Measurements from ENCODE around the gene PDE6C. TPM values are rescaled to one million over a fixed set of nuclear protein-coding genes. Genes with fewer than 3 reads are reported as not detected.

The PDE6C gene
- total RNA-seq, 1 donor from 2014 or later: not detected

DNA sequence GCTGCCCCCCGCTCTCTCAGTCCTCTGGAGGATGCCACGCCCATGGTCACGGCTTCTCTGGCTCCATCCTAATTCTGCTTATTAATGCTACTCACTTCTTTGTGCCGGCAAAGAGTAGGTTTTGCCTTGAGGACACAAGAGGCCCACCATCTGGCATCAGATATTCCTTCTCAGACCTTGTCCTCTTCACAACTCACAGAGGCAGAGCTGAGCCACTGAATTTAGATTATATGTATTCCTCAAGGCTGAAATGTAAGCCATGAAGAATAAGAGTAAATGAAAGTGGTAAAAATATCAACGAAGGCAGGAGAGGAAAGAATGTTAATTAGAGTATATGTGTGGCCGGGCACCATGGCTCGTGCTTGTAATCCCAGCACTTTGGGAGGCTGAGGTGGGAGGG lies 17.8 kb upstream of the PDE6C start:
- peaks cover 13% of the 10 kb centered on the region for H3K4me1 Mint-ChIP-seq
- H3K36me3 Mint-ChIP-seq (ENCODE audit: low read depth): no peaks in the 10 kb centered on the region
- TF ChIP-seq, protein P1, sequence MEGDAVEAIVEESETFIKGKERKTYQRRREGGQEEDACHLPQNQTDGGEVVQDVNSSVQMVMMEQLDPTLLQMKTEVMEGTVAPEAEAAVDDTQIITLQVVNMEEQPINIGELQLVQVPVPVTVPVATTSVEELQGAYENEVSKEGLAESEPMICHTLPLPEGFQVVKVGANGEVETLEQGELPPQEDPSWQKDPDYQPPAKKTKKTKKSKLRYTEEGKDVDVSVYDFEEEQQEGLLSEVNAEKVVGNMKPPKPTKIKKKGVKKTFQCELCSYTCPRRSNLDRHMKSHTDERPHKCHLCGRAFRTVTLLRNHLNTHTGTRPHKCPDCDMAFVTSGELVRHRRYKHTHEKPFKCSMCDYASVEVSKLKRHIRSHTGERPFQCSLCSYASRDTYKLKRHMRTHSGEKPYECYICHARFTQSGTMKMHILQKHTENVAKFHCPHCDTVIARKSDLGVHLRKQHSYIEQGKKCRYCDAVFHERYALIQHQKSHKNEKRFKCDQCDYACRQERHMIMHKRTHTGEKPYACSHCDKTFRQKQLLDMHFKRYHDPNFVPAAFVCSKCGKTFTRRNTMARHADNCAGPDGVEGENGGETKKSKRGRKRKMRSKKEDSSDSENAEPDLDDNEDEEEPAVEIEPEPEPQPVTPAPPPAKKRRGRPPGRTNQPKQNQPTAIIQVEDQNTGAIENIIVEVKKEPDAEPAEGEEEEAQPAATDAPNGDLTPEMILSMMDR (conservative IDR thresholded peaks at IDR 0.05): no peak
- peaks cover 13% of the 10 kb centered on the region for H3K27me3 Mint-ChIP-seq (ENCODE audit: low read depth)
- no peak for DNase-seq (ENCODE audit: low read depth, low spot score)
- no peaks in the 10 kb centered on the region for H3K9me3 Mint-ChIP-seq
- no peak overlapping the region for H3K27ac Mint-ChIP-seq (ENCODE audit: unreplicated experiment)
- no peak overlapping the region for H3K4me3 Mint-ChIP-seq

GRCh38 chr10:93595378-93596161 lies 16.8 kb upstream of the PDE6C start:
- peak overlapping the region; percentile 63 for H3K27ac Mint-ChIP-seq (ENCODE audit: unreplicated experiment)
- no peak for DNase-seq (ENCODE audit: low read depth, low spot score)
- TF ChIP-seq, protein P1 (conservative IDR thresholded peaks at IDR 0.05): no peak
- H3K4me1 Mint-ChIP-seq: peaks cover 13% of the 10 kb centered on the region
- no peaks in the 10 kb centered on the region for H3K9me3 Mint-ChIP-seq
- H3K27me3 Mint-ChIP-seq (ENCODE audit: low read depth): peaks cover 24% of the 10 kb centered on the region
- no peak overlapping the region for H3K4me3 Mint-ChIP-seq
- H3K36me3 Mint-ChIP-seq (ENCODE audit: low read depth): no peaks in the 10 kb centered on the region

- no peak overlapping the region for H3K27ac Mint-ChIP-seq (ENCODE audit: unreplicated experiment)
- TF ChIP-seq, protein P1 (conservative IDR thresholded peaks at IDR 0.05): no peak
Measured at GRCh38 chr10:93596539-93596938, 15.8 kb upstream of the PDE6C start.

GRCh38 chr10:93597075-93597599 lies 15.2 kb upstream of the PDE6C start:
- DNase-seq (ENCODE audit: low read depth, low spot score): no peak
- Mint-ChIP-seq H3K27ac (ENCODE audit: unreplicated experiment) (no peak overlapping the region), H3K36me3 (ENCODE audit: low read depth) (no peaks in the 10 kb centered on the region), H3K27me3 (ENCODE audit: low read depth) (peaks cover 38% of the 10 kb centered on the region), H3K9me3 (no peaks in the 10 kb centered on the region), H3K4me3 (no peak overlapping the region), H3K4me1 (peaks cover 7% of the 10 kb centered on the region)
- TF ChIP-seq, protein P1 (conservative IDR thresholded peaks at IDR 0.05): no peak

More at GRCh38 chr10:93596539-93596938, 15.8 kb upstream of the PDE6C start:
- Mint-ChIP-seq H3K27me3 (ENCODE audit: low read depth) (peaks cover 32% of the 10 kb centered on the region), H3K9me3 (no peaks in the 10 kb centered on the region), H3K4me1 (peaks cover 9% of the 10 kb centered on the region), H3K36me3 (ENCODE audit: low read depth) (no peaks in the 10 kb centered on the region), H3K4me3 (no peak overlapping the region)
- DNase-seq (ENCODE audit: low read depth, low spot score): no peak

- Mint-ChIP-seq H3K36me3 (ENCODE audit: low read depth) (no peaks in the 10 kb centered on the region), H3K4me1 (peaks cover 4% of the 10 kb centered on the region), H3K9me3 (no peaks in the 10 kb centered on the region), H3K4me3 (no peak overlapping the region), H3K27me3 (ENCODE audit: low read depth) (peaks cover 48% of the 10 kb centered on the region), H3K27ac (ENCODE audit: unreplicated experiment) (no peak overlapping the region)
- TF ChIP-seq, protein P1 (conservative IDR thresholded peaks at IDR 0.05): no peak
- DNase-seq (ENCODE audit: low read depth, low spot score): no peak
Measured at GRCh38 chr10:93598157-93598556, 14.2 kb upstream of the PDE6C start.

All from neural crest cell (in vitro differentiated cells).